Left lung (tissue), 10 donors: ENCODE results near the gene TFIP11. TPM values are rescaled to one million over a fixed set of nuclear protein-coding genes. Genes with fewer than 3 reads are reported as not detected.
A peak's percentile ranks its signal among the peaks of the same experiment; 100 is the strongest.

Experiments used
- ATAC-seq: fragments of 200-7000 bp; cut with Tn5 transposase; one replicate; pipeline ENCODE4 v1.9.1; 2020; ENCODE audit warnings: moderate library complexity
- DNase-seq, 4 donors: peaks; one replicate each; pipeline ENCODE4 v3.0.0-alpha.2; 2013 to 2020
- H3K27ac ChIP-seq, 2 donors: fragments of 200-600 bp; sonication (generic) in 1 of 2; one replicate each; pipeline versions ENCODE4 v1.5.0 to v1.8.0; 2020 to 2021
- H3K27me3 ChIP-seq, 2 donors: fragments of 200-600 bp; sonication (generic) in 1 of 2; one replicate each; pipeline versions ENCODE4 v1.5.0 to v1.8.0; 2020 to 2021
- H3K36me3 ChIP-seq, 2 donors: fragments of 200-600 bp; sonication (generic) in 1 of 2; one replicate each; pipeline versions ENCODE4 v1.5.0 to v1.8.0; 2020 to 2021
- H3K4me1 ChIP-seq, 2 donors: fragments of 200-600 bp; one replicate each; pipeline ENCODE4 v1.8.0; 2021
- H3K4me3 ChIP-seq, 2 donors: fragments of 200-600 bp; sonication (generic) in 1 of 2; one replicate each; pipeline versions ENCODE4 v1.5.0 to v1.8.0; 2020 to 2021; ENCODE audit warnings: mild to moderate bottlenecking in 1 of 2
- H3K9me3 ChIP-seq, 2 donors: fragments of 200-600 bp; sonication (generic) in 1 of 2; one replicate each; pipeline versions ENCODE4 v1.5.0 to v1.8.0; 2020 to 2021
- intact Hi-C, 2 donors: fragments of 100-400 bp; cut with DNase I; formaldehyde crosslinking; loops; one replicate each; pipeline versions ENCODE4 v1.11.2 to v1.14.2; 2022
- polyA plus RNA-seq, 6 donors: library from polyadenylated mRNA; unstranded; fragments of 120-200 nt; gene quantifications; one replicate each; pipeline ENCODE4 v1.2.1, GENCODE V29; 2013; ENCODE audit not compliant: insufficient read length in 6 of 6
- total RNA-seq, 2 donors: library from RNA; stranded (reverse); fragmentation: NEBNext Ultra II Directional; extraction: Animal tissue kit (Norgen Biotek cat#: 25700); gene quantifications; one replicate each; pipeline ENCODE4 v1.2.1, GENCODE V29; 2021
- TF ChIP-seq, protein P1 (sequence below), 2 donors: fragments of 200-600 bp; sonication (generic) in 1 of 2; IDR thresholded peaks; one replicate each; pipeline versions ENCODE4 v1.5.0 to v1.8.0; 2021; ENCODE audit warnings: antibody characterized with exemption in 2 of 2
- donor health status: DM: no; HTN: yes; CAD: no.
- donor health status: DM: no; HTN: no; CAD: no.

The TFIP11 gene
- total and polyA plus RNA-seq, 8 donors, result 32.1 to 39.9 (median 36.8) TPM

DNA sequence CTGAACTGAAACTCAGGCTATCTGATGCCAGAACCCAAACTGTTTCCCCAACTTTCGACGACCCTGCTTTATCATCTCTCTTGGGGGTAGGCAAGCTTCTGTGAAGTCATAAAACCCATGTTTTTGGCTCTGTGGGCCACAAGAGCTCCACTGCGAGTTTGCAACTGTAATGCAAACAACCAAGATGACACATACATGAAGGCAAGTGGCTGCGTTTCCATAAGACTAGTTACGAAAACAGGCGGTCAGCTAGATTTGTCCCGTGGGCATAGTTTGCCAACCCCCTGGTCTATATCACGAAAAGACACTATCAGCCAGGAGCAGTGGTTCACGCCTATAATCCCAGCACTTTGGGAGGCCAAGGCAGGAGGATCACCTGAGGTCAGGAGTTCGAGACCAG is 40.2 kb upstream of the TFIP11 start:
- Histone ChIP-seq H3K4me1 (peaks cover 17 to 54% of the 10 kb centered on the region in 2 donors), H3K36me3 (peaks cover 0 to 8% of the 10 kb centered on the region in 2 donors), H3K4me3 (no peak overlapping the region), H3K27me3 (no peaks in the 10 kb centered on the region), H3K27ac (no peak overlapping the region), H3K9me3 (no peaks in the 10 kb centered on the region)
- TF ChIP-seq, protein P1, sequence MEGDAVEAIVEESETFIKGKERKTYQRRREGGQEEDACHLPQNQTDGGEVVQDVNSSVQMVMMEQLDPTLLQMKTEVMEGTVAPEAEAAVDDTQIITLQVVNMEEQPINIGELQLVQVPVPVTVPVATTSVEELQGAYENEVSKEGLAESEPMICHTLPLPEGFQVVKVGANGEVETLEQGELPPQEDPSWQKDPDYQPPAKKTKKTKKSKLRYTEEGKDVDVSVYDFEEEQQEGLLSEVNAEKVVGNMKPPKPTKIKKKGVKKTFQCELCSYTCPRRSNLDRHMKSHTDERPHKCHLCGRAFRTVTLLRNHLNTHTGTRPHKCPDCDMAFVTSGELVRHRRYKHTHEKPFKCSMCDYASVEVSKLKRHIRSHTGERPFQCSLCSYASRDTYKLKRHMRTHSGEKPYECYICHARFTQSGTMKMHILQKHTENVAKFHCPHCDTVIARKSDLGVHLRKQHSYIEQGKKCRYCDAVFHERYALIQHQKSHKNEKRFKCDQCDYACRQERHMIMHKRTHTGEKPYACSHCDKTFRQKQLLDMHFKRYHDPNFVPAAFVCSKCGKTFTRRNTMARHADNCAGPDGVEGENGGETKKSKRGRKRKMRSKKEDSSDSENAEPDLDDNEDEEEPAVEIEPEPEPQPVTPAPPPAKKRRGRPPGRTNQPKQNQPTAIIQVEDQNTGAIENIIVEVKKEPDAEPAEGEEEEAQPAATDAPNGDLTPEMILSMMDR (IDR thresholded peaks at IDR 0.05), result no peak
- ATAC-seq, result no peak
- DNase-seq, result no peak
- intact Hi-C loops, result no loop called here

DNA sequence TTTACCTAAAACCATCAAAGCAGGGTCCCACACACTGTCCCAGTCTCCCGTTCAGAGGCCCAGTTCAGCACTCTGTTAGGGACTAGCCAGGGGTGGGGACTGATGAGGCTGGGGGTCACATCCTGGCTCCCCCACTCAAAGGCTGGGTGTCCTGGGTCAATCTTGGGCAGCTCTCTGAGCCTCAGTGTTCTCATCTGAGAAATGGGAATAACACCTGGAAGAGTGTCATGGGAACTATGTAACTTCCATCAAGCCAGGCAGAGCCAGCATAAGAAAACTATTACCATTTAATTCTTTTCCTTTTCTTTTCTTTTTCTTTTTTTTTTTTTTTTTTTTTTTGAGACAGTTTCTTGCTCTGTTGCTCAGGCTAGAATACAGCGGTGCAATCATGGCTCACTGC is 39.3 kb upstream of the TFIP11 start:
- ATAC-seq (no peak), DNase-seq (no peak)
- Histone ChIP-seq H3K27me3 (no peaks in the 10 kb centered on the region), H3K9me3 (no peaks in the 10 kb centered on the region), H3K36me3 (no peaks in the 10 kb centered on the region), H3K4me1 (peaks cover 24 to 63% of the 10 kb centered on the region in 2 donors), H3K27ac (peak overlapping the region; percentile 60 to 78), H3K4me3 (no peak overlapping the region)
- intact Hi-C loops, result no loop called here
- TF ChIP-seq, protein P1 (IDR thresholded peaks at IDR 0.05), result no peak

GRCh38 chr22:26550498-26551033 is 38.3 kb upstream of the TFIP11 start:
- intact Hi-C loops, result no loop called here
- no peaks in the 10 kb centered on the region for H3K9me3 ChIP-seq
- H3K27me3 ChIP-seq, result no peaks in the 10 kb centered on the region
- peaks cover 27 to 73% of the 10 kb centered on the region in 2 donors for H3K4me1 ChIP-seq
- ATAC-seq (peak; percentile 81), DNase-seq (peak; percentile 16 to 84 (median 65))
- no peaks in the 10 kb centered on the region for H3K36me3 ChIP-seq
- peak overlapping the region; percentile 60 to 78 for H3K27ac ChIP-seq
- no peak overlapping the region for H3K4me3 ChIP-seq
- TF ChIP-seq, protein P1 (IDR thresholded peaks at IDR 0.05), result no peak

- no peak for ATAC-seq
- no peaks in the 10 kb centered on the region for H3K36me3 ChIP-seq
- peaks cover 27 to 72% of the 10 kb centered on the region in 2 donors for H3K4me1 ChIP-seq
- intact Hi-C loops, result no loop called here
- H3K9me3 ChIP-seq, result no peaks in the 10 kb centered on the region
- DNase-seq, result no peak
- TF ChIP-seq, protein P1 (IDR thresholded peaks at IDR 0.05), result no peak
- H3K27ac ChIP-seq, result peak overlapping the region; percentile 60 to 78
- no peaks in the 10 kb centered on the region for H3K27me3 ChIP-seq
- no peak overlapping the region for H3K4me3 ChIP-seq
Measured at GRCh38 chr22:26549902-26550497, 37.7 kb upstream of the TFIP11 start.

- TF ChIP-seq, protein P1 (IDR thresholded peaks at IDR 0.05), result no peak
- intact Hi-C loops, result no loop called here
- no peak overlapping the region for H3K27ac ChIP-seq
Measured at GRCh38 chr22:26548984-26549383, 36.7 kb upstream of the TFIP11 start.

More at GRCh38 chr22:26548984-26549383, 36.7 kb upstream of the TFIP11 start:
- Histone ChIP-seq H3K9me3 (no peaks in the 10 kb centered on the region), H3K4me1 (peaks cover 27 to 62% of the 10 kb centered on the region in 2 donors), H3K4me3 (no peak overlapping the region), H3K36me3 (peaks cover 0 to 6% of the 10 kb centered on the region in 2 donors), H3K27me3 (no peaks in the 10 kb centered on the region)
- no peak for DNase-seq
- no peak for ATAC-seq
